HK-2 (cell line): ENCODE measurements around the gene CHMP6.
"Not testable (repeated sequence)": the region's sequence is repeated elsewhere in the genome, so short reads cannot be mapped to it uniquely, and the experiment has no call there.

Source experiments
- DNase-seq: peaks from one replicate; pipeline ENCODE4 v3.0.0-alpha.2; 2018; ENCODE audit not compliant: unreplicated experiment

Gene CHMP6

DNA sequence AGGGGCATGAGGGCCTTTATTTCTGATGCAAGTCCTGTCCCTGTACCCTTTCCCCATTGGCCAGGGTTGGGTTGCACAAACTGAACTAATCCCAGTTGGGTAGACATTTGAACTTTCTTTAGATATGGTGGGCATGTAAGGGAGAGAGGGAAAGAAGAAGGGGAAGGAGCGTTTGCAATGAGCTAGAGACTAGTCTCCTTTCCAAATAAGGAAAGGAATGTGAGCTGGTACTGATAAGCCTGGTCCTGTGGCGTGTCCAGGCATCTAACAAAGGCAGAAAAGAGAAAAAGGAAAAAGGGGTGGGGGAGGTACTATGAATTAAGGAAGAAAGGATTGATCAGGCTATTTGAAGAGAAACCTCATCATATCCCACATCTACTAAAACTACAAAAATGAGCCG lies 20.3 kb downstream of the CHMP6 start:
- no peak for DNase-seq

DNA sequence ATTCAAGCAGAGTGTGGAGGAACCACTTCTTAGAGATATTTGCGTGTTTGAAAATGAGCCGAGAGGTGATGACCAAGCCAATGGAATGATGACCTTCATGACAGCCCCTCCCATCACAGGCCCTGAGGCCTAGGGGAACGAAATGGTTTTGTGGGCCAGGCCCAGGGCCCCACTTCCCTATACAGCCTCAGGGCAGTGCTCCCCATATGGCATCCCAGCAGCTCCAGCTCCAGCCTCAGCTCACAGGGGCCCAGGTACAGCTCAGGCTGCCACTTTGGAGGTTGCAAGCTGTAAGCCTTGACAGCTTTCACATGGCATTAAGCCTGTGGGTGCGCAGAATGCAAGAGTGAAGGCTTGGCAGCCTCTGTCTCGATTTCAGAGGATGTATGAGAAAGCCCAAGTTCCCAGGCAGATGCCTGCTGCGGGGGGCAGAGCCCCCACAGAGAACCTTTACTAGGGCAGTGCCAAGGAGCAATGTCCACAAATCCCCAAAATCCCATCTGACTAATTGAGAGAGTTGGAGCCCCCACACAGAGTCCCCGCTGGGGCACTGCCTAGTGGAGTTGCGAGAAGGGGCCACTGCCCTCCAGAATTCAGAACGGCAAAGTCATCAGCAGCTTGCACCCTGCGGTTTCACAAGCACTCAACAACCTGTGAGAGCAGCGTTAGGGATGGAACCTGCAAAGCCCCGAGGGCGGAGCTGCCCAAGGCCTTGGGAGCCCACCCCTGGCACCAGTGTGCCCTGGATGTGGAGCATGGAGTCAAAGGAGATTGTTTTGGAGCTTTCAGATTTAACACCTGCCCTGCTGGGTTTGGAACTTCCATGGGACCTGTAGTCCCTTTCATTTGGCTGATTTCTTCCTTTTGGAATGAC lies 21.2 kb downstream of the CHMP6 start:
- no peak for DNase-seq

DNA sequence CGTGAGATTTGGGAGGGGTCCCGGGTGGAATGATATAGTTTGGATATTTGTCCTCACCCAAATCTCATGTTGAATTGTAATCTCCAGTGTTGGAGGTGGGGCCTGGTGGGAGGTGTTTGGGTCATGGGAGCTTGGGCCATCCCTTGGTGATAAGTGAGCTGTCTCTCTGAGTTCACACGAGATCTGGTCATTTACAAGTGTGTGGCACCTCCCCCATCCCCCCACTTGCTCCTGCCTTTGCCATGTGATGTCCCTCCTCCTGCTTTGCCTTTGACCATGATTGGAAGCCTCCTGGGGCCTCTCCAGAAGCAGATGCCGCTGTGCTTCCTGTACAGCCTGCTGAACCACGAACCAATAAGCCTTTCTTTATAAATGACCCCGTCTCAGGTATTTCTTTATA lies 22.0 kb downstream of the CHMP6 start:
- no peak for DNase-seq

DNA sequence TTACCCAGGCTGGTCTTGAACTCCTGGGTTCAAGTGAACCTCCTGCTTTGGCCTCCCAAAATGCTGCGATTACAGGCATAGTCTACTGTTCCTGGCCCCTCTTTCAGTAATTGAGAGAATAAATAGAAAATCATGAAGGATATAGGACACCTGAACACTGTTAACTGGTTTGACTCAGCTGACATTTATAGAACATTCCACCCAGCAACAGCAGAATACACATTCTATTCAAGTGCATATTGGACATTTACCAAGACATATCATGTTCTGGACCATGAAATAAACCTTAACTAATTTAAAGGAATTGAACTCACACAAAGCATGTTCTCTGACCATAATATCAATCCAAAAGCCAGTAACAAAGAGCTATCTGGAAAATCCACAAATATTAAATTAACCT lies 23.5 kb downstream of the CHMP6 start:
- DNase-seq: no peak

DNA sequence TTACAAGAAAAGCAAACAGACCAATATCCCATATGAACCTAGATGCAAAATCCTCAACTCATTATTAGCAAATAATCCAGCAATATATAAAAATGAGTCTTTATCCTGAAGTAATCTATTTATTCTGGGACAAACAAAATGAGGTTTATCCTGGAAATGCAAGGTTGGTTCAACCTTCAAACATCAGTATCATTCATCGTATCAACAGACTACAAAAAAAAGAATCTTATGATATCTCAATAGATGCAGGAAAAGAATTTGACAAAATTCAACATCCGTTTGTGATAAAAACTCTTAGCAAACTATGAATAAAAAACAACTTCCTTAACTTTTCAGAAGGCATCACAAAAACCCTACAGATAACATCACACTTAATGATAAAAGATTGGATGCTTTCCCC lies 24.9 kb downstream of the CHMP6 start:
- no peak for DNase-seq

DNA sequence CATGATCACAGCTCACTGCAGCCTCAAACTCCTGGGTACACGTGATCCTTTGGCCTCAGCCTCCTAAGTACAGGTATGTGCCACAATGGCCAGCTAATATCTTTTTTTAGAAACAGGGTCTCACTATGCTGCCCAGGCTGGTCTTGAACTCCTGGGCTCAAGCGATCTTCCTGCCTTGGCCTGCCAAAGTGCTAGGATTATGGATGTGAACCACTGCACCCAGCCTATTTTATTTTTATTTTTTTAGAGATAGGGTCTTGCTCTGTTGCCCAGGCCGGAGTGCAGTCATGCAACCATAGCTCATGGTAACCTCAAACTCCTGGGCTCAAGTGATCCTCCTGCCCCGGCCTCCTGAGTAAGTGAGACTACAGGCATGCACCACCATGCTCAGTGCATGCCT lies 25.7 kb downstream of the CHMP6 start:
- not testable (repeated sequence) for DNase-seq

DNA sequence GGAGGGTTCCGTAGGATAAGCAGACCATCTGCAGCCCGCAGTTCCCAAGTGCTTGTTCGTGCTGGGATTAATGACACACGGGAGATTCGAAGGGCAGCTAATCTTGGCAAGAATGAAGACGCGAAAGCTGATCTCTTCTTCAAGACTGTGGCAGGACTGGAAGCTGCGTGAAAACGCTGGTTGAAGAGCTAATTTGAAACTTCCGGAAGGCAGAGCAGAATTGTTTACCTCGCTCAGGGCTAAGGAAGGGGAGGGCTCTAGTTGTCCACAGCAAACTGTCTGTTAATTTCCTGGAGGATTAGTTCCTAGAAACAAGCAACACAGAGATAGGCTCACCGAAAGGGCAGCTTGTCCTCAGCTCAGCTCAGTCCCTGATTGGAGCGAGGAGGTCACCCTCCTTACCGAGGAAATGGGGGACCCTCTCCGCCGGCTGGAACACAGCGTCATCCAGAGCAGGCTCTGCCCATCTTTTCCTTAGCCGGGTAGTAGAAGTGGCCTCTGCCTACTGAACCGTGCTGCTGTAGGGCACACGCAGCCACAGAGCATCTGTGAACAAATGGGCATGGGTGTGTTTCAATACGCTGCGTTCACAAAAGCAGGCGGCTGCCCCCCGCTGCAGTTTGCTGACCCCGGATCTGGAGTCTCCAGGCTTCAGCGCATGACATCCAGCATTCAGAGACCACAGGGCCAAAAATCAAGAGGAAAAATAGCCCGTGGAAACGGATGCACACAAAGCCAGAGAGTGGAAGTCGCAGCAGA lies 26.6 kb downstream of the CHMP6 start:
- DNase-seq: no peak

DNA sequence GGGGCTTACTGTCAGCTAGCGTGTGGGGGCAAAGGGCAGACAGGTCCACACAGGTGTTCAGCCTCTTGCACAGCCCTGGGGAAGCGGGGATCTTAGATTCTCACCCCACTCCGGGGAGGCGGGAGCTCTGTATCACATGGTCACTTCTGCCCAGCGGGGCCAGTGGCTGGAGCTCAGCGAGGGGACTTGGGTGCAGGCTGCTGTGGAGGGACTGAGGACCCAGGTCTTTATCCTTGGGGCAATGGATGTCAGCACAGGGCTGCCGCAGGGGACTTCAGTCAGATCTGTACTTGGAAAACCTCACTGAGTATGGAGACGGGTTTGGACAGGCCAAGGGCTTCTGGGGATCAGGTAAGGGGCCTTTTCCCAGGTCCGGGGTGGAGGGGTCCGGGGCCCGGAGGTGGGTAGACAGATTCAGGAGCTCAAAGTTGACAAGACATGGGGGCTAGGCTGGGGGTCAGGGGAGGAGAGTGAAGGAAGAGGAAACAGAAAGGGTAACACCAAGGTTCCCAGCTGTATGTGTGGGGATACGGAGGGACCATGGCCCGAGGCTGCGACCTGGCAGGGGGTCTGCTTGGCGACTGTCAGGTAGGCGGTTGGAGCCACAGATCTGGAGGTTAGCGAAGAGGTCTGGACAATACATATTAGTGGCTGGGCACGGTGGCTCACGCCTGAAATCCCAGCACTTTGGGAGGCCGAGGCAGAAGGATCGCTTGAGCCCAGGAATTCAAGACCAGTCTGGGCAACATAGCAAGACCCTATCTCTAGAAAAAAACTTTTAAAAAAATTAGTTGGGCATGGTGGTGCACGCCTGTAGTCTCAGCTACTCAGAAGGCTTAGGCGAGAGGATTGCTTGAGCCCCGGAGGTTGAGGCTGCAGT lies 28.2 kb downstream of the CHMP6 start:
- no peak for DNase-seq

DNA sequence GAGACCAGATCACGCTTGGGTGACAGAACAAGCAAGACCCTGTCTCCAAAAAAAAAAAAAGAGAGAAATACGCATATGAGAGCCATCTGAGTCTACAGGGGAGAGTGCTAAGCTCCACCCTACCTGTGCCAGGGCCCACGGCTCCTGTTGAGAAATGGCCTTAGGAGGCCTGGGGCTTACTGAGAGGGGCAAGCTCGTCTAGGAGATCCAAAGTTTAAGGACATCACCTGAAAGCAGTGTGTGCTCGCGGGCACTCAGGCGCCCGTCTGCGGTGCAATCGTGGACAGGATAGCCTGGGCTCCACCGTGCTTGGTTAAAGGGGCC lies 28.8 kb downstream of the CHMP6 start:
- no peak for DNase-seq

DNA sequence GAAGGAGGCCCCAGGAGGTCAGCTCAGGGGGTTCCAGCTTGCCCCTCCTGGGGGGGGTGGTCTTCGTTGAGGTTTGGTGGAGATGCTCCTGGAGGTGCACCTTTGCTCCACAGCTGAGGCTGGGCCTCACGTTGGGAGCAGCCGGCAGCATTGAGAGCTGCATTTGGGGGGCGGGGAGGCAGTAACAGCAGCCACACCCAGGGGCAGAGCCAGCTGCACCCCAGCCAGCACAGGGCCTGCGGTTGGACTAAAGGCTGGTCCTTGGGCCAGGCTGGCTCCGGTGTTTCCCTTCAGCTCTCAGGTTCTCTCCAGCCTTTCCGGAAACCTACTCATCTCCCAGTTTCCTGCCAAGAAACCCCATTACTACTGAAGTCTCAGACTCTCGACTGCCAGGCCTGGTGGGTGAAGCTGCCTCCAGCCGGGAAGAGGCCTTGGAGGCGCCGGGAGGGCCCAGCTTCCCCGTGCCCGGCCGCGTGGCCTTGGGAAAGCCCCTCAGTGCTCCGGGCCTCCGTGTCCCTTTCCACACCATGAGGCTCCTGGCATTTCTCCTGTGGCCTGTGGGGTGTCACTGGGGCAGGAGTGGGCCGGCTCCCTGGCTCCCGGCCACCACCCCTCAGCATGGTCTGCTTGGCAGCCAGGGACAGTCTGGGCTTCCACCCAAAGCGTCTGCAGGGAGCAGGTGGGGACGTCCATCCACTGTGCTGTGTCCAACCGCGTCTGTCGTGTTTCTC lies 29.3 kb downstream of the CHMP6 start:
- DNase-seq: no peak

DNA sequence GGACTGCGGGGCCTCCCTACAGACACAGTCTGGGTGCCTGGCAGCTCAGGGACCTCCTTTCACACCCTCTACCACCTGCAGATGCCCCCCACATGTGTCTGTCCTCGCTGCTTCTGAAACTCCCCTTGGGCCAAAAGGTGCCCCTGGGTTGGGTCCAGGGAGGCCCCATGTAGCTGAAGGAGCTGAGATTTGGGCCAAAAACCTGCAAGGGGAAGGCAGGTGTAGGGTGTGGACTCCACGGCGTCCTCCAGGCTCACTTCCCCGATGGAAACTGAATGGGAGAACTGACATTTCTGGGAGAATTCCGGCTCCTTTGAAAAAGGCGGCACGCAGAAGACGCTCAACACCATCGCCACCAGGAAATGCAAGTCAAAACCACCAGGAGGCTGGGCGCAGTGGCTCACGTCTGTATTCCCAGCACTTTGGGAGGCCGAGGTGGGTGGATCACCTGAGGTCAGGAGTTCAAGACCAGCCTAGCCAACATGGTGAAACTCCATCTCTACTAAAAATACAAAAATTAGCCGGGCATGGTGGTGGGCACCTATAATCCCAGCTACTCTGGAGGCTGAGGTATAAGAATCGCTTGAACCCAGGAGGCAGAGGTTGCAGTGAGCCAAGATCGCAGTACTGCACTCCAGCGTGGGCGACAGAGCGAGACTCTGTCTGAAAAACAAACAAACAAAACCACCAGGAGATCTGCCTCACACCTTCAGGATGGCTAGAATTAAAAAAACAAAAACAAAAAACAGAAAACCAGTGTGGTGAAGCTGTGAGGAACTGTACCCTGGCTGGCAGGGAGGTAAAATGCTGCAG lies 30.1 kb downstream of the CHMP6 start:
- no peak for DNase-seq

DNA sequence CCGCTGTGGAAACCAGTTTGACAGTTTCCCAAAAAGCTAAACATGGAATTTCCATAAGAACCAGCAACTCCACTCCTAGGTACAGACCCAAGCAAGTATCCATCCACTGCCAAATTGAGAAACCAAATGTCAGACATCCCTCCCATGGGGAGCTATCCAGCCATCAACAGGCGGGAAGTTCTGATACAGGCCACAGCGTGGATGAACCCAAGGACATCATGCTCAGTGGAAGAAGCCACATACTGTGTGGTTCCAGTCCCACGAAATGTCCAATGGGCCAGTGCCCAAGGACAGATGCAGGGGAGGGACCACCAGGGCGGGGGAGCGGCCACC lies 30.7 kb downstream of the CHMP6 start:
- DNase-seq: no peak

DNA sequence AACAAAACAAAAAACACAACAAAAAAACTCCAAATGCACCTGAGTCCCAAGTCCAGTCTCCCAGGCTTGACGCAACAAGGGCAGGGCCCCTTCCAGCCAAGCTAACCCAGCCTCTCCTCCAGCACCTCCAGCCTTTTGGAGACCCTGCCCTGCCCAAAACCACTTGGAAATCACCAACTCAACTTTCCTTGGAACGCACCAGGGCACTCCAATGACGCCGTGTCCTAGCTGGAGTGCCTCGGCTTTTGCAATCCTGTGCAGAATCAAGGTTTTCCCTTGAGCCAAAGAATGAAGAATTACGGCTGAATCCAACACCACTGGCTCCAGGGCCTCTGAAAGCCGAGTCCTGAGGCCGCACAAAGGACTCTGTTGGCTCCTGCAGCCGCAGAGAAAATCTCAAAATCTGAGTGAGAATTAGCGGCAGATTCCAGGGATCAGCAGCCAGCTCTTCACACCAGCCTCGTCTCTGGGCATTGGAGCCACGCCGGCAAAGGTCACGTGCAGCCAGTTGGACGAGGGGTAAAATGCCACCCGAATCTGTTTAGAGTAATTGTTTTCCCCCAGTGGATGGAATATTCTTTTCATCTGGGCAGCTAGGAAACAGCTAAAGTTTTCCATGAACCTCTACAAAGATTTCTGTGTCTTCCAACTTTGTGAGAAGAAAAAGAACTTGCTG lies 33.6 kb downstream of the CHMP6 start:
- DNase-seq: no peak

DNA sequence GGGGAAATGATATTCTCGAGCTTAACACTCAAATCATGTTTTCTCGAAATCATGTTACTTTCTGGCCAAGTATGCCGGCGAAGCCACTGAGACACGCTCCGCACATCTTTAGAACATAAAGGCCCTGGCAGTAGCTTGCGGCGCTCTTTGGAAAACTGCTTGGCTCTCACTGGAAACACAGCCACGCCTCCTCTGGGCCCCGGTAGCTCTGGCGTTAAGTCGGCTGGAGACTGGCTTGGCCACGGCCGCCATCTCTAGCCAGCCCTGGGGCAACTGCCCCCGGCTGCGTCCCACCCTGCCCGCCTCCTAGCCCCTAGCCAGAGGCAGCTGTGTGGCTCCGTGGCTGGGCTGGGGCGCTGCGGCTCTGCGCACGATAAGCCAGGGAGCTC lies 34.1 kb downstream of the CHMP6 start:
- no peak for DNase-seq

DNA sequence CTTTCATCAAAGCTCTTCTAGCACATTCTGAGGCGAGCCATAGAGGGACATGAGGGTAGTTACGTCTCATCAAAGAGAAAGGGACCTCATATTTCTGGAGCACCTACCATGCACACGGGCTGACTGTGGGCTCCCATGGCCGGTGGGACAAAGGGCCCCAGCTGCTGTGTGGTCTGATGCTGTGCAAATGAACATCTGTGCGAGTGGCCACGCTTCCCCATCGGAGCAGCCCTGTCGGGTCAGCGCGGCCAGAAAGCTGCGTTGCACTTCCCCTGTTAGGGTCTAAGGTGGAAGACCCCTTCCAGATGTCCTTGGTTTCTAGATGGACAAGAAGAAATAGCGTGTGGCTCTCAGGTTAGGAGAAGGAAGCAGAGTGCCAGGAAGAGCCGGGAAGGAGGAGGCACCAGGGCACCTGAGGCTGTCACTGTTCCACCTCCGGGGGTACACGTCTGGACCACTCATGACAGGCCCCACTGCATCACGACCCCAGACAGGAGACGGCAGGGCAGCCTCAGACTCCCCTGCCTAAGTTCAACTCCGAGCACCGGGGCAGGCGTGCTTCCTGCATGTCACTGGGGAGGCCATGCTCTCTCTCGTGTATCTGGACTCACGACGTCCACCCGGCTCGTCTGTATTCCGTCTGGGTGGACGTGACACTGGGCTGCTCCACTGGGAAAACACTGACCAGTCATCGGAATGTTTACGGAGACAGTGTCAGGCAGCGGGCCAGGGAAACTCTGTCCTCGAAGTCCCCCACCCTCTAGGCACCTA lies 34.8 kb downstream of the CHMP6 start:
- no peak for DNase-seq

DNA sequence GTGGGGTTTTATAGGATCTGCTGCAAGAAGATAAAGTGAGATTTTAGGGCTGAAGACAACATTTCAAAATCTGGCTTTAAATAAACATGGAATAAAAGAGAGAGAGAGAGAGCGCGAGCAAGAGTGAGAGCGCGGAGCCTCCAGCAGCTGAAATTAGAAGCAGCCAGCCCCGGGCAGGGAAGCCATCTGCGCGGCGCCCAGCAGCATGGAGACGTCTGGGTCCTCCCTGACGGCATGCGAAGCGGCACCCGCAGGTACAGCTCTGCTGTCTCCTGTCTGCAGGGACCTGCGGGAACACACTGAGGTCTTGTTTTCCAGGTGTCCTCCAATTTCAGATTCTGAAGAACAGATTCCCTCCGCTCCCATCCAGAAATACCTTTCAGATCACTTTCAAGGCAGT lies 35.4 kb downstream of the CHMP6 start:
- DNase-seq: no peak

DNA sequence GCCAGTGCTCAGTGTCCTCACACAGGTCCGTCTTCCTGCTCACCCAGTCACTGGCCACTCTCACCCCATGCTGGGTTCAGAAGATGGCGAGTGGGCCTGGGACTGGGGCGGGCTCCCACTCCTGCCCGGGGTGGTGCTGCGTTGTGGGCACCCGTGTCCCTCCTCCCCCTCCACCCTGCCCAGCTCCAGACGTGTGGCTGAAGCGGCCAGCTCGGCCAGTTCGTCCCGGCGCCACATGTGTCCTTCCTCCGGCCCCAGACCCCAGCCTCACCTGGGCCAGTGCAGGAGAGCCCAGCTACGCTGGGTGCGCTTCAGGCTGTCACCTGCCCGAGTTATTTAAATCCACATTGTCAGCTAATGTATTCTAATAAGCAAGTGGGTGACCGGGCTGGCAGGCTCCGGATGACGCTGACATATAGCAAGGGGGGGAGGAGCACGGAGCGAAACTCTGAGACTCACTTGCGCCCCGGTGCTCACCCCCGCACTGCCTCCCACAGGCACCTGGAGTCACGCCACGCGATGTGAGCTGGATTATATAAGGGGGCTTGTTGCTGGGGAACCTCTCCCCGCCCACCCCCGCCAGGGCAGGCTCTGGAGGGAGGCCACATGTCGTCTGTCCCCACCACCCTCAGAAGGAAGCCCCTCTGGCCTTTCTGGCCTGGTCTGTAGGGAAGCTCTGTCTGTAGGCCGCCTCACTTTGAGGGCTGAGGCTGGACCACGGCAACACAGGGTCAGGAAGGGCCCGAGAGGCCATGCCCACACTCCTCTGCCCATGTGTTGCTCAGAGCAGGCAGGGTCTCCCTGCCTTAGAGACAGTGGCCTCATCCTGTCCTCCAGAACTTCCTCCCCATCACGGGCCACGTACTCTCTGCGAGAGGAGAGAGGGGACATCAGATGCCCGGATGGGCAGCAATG lies 36.2 kb downstream of the CHMP6 start:
- no peak for DNase-seq

DNA sequence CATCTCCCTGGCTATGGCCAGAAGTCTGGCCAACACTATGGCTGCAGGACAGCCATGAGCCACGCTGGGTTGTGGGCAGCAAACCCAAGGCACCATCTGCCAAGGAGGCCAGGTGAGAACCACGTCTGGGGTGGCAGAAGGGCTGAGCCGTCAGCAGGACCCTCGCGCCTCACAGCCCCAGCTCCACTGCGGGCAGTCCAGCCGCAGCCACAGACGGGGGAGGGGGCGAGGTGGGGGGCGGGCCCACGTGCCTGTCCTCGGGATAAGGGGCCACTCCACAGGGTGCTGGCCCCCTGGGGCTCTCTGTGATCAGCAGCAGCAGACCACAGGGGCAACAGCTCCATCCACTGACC lies 36.8 kb downstream of the CHMP6 start:
- DNase-seq: no peak

DNA sequence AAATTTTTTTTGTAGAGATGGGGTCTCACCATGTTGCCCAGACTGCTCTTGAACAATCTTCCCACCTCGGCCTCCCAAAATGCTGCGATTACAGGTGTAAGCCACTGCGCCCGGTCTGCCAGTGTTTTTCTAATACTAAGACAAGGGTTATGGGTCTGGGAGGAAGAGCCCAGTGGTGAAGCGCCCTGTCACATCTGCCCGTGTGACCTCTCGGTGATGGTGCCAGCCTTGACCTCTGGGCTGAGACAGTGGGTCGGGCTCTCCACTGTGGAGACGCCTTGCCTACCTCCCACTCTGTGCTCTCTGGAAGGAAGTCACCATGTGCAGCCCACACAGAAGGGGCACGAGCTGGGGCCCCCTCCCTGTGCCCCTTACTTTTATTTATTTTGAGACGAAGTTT lies 38.2 kb downstream of the CHMP6 start:
- DNase-seq: no peak
